Mammary epithelial cell (primary cell): ENCODE measurements around the gene EHD3.

ENCODE experiments used
- EZH2 ChIP-seq: IDR thresholded peaks from 2 replicates; pipeline ENCODE4 v1.6.1; 2012; ENCODE audit warnings: low read length, inconsistent platforms, borderline replicate concordance
- TF ChIP-seq, protein P1 (sequence below), 2 donors: IDR thresholded peaks in 1 of 2; conservative IDR thresholded peaks in 1 of 2; 2 replicates each; pipeline ENCODE4 v1.5.1; 2011 to 2012; ENCODE audit warnings: inconsistent platforms in 2 of 2, low read length in 2 of 2, mild to moderate bottlenecking in 2 of 2, control low read depth in 1 of 2, low read depth in 1 of 2; ENCODE audit not compliant: insufficient read depth in 1 of 2; ENCODE audit errors: extremely low read depth in 1 of 2

DNA sequence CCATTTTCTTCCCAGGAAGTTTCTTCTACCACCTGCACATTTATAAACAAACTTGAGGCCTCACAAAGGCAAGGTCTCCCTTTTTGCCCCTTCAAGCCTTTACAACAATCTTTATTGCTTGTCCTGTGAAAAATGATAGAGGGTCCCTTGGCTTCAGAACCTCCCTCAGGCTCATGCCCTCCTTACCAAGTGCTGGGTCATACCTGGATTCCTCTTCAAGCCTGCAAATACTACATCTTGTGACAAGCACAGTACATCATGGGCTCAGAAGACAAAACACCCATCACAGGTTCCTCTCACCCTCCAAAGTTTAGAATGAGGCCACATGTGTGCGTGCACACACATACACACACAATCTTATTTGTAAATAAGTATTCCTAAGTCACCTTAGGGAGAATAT is 25.7 kb upstream of the EHD3 start:
- TF ChIP-seq, protein P1, sequence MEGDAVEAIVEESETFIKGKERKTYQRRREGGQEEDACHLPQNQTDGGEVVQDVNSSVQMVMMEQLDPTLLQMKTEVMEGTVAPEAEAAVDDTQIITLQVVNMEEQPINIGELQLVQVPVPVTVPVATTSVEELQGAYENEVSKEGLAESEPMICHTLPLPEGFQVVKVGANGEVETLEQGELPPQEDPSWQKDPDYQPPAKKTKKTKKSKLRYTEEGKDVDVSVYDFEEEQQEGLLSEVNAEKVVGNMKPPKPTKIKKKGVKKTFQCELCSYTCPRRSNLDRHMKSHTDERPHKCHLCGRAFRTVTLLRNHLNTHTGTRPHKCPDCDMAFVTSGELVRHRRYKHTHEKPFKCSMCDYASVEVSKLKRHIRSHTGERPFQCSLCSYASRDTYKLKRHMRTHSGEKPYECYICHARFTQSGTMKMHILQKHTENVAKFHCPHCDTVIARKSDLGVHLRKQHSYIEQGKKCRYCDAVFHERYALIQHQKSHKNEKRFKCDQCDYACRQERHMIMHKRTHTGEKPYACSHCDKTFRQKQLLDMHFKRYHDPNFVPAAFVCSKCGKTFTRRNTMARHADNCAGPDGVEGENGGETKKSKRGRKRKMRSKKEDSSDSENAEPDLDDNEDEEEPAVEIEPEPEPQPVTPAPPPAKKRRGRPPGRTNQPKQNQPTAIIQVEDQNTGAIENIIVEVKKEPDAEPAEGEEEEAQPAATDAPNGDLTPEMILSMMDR (conservative IDR thresholded peaks at IDR 0.05 in 1 of 2, IDR thresholded peaks at IDR 0.05 in 1 of 2; ENCODE audit: extremely low read depth in 1 of 2, insufficient read depth in 1 of 2, low read depth in 1 of 2, low read length in 2 of 2) = no peak
- no peak for TF ChIP-seq EZH2
